GM12801 (cell line): ENCODE measurements around the gene ASB6.

Experiments used
- CTCF ChIP-seq: IDR thresholded peaks from one replicate; pipeline ENCODE4 v1.5.1; 2011; ENCODE audit warnings: control low read depth; ENCODE audit not compliant: insufficient read length; ENCODE audit errors: extremely low read depth

ASB6 gene

GRCh38 chr9:129673602-129674001 is 31.7 kb upstream of the ASB6 start:
- no peak for TF ChIP-seq CTCF

- no peak for TF ChIP-seq CTCF
Measured at GRCh38 chr9:129672702-129673101, 30.8 kb upstream of the ASB6 start.

- no peak for TF ChIP-seq CTCF
Measured at GRCh38 chr9:129671519-129671918, 29.6 kb upstream of the ASB6 start.

- TF ChIP-seq CTCF, result no peak
Measured at GRCh38 chr9:129671065-129671464, 29.1 kb upstream of the ASB6 start.

- no peak for TF ChIP-seq CTCF
Measured at GRCh38 chr9:129669946-129670345, 28.0 kb upstream of the ASB6 start.

GRCh38 chr9:129669141-129669718 is 27.3 kb upstream of the ASB6 start:
- TF ChIP-seq CTCF, result no peak

- TF ChIP-seq CTCF, result no peak
Measured at GRCh38 chr9:129667850-129668249, 25.9 kb upstream of the ASB6 start.
